Fibroblast of upper back skin (primary cell): ENCODE measurements around the gene REV3L.
A peak's percentile ranks its signal among the peaks of the same experiment; 100 is the strongest.
"Not testable (repeated sequence)": the region's sequence is repeated elsewhere in the genome, so short reads cannot be mapped to it uniquely, and the experiment has no call there.

Experiments used
- DNase-seq: peaks from one replicate; pipeline ENCODE4 v3.0.0-alpha.2; 2013

REV3L gene

DNA sequence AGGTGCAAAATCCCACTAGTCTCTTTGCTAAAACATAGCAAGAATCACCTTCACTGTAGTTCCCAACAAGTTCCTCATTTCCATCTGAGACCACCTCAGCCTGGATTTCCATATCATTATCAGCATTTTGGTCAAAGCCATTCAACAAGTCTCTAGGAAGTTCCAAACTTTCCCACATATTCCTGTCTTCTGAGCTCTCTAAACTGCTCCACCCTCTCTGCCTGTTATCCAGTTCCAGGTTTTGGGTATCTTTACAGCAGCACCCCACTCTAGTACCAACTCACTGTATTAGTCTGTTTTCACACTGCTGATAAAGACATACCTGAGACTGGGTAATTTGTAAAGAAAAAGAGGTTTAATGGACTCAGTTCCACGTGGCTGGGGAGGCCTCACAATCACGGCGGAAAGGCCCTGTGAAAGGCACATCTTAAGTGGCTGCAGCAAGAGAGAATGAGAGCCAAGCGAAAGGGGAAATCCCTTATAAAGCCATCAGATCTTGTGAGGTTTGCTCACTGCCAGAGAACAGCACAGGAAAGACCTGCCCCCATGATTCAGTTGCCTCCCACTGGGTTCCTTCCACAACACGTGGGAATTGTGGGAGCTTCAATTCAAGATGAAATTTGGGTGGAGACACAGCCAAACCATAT is 192.2 kb downstream of the REV3L start:
- DNase-seq = peak; percentile 25

DNA sequence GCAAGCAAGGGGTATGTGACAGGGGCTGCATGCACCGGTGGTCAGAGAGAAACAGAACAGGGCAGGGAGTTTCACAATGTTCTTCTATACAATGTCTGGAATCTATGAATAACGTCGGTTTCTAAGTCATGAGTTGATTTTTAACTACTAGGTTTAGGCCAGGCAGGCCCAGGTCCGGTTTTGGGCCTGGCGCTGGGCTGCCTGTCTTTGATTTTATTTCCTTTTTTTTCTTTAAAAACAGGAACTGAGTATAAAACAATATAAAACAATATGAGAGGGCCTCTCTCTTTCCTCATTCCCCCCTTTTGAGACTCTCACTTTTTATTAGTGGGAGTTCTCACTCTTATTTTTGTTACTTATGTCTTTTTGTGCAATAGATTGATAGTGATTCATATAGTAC is 198.7 kb downstream of the REV3L start:
- not testable (repeated sequence) for DNase-seq

DNA sequence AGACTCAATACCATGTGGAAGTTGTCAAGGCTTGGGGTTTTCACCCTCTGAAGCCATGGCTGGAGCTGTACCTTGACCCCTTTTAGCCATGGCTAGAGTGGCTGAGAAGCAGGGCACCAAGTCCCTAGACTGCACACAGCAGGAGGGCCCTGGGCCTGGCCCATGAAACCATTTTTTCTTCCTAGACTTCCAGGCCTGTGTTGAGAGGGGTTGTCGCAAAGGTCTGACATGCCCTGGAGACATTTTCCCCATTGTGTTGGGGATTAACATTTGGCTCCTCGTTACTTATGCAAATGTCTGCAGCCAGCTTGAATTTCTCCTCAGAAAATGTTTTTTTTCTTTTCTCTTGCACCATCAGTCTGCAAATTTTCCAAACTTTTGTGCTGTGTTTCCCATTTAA is 199.3 kb downstream of the REV3L start:
- no peak for DNase-seq

- DNase-seq = no peak
Measured at GRCh38 chr6:111282515-111282914, 200.5 kb downstream of the REV3L start.

DNA sequence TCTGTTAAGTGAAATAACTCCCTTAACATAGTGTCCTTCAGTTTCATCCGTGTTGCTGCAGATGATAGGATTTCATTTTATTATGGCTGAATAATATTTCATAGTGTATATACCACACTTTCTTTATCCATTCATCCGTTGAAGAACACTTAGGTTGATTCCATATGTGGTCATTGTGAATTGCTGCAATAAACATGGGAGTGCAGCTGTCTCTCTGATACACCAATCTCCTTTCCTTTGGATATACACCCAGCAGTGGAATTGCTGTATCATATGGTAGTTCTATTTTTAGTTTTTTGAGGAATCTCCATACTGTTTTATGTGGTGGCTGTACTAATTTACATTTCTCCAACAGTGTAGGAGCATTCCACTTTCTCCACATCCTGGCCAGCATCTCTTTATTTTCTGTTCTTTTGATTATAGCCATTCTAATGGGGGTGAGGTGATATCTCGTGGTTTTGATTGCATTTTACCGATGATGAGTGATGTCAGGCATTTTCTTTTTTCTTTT is 202.5 kb downstream of the REV3L start:
- peak; percentile 57 for DNase-seq

- no peak for DNase-seq
Measured at GRCh38 chr6:111278731-111279130, 204.3 kb downstream of the REV3L start.

- DNase-seq = no peak
Measured at GRCh38 chr6:111277819-111278218, 205.2 kb downstream of the REV3L start.

GRCh38 chr6:111276736-111277135 is 206.3 kb downstream of the REV3L start:
- no peak for DNase-seq

- DNase-seq = no peak
Measured at GRCh38 chr6:111276335-111276734, 206.7 kb downstream of the REV3L start.

DNA sequence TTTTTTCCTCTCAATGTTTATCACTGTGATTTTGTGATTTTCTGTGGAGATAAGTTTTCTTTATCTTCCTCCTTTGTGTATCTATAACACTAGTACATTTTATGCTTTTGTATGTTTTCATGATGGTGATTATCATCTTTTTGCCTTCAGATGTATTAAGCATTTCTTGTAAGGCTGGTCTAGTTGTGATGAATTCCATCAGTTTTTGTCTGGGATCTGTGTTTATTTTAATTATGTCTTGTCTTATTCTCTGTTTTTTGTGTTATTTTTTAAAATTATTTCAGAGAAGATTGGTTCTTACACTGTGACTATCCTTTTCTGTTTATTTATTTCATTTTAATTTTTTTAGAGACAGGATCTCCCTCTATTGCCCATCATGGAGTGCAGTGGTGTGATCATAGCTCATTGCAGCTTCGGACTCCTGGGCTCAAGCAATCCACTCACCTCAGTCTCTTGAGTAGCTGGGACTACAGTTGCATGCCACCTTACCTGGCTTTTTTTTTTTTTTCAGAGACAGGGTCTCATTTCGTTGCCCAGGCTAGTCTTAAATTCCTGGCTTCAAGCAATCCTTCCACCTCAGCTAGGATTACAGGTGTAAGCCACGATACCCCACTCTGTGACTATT is 208.3 kb downstream of the REV3L start:
- DNase-seq = no peak

DNA sequence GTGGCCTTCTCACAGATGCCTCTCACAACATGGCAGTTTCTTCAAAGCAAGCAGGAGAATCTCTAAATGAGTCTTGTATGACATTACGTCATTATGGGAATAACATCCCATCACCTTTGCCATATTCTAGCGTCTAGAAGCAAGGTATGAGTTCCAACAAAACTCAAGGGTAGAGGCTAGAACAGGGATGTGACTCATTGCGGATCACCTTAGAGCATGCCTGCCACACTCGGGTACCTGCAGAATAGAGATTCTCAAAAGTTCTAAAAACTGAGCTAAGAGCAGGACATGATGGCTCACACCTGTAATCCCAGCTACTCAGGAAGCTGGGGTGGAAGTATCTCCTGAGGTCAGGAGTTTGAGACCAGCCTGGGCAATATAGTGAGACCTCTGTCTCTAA is 212.9 kb downstream of the REV3L start:
- DNase-seq = no peak

- DNase-seq = no peak
Measured at GRCh38 chr6:111269401-111269970, 213.5 kb downstream of the REV3L start.

GRCh38 chr6:111267764-111268333 is 215.2 kb downstream of the REV3L start:
- DNase-seq = no peak

GRCh38 chr6:111266276-111266675 is 216.7 kb downstream of the REV3L start:
- no peak for DNase-seq

- no peak for DNase-seq
Measured at GRCh38 chr6:111265842-111266241, 217.2 kb downstream of the REV3L start.

DNA sequence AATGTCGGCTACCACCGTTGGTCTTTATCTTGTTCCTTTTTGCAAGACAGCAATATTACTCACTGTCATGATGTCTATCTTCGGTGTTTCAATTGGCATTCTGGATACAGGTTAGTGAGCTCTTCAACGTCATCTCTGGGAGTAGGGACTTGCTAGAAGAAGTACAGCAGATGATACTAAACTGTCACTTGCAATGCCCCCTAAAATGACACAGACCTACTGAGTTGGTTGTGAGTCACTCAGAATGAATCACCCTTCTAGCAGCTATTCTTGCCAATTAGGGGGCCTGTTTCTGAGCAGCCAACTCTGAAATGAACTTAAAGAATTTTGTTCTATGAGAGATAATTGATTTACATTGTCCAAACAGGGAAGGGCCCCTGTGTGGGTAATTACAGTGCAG is 219.2 kb downstream of the REV3L start:
- DNase-seq = peak; percentile 65

DNA sequence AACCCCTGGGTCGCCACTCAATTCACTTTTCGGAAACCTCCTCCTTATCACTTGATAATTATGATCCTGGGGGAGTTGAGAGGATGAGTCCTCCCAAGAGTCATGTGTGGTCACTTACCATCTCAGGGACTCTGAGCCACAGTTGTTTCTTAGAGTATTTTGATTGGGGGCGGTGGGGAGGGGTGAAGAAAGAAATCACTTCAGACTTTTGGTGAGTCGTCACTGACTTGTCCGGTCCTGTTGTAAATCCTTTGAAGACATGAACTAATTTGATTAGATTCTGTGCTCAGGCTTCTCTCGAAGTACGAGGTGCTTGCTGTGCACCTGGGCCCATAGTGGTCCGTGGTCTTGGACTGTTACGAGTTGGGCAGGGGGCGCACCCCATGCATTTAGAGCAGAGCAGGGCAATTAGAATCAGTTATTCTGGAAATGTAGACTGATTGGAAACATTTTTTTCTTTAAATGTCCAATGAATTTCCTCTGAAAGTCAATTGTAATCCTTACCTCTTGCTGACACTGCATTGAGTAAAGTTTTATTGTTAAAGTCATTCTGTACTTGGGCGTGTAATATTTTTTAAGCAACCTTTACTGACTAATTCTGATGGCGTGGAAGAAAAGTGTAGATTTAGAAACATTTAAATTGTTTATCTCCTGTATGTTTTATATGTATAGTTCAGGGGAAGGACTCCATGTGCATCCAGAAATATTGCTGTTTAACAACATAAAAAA is 222.3 kb downstream of the REV3L start:
- no peak for DNase-seq

GRCh38 chr6:111259089-111259831 is 223.8 kb downstream of the REV3L start:
- DNase-seq = peak; percentile 99

GRCh38 chr6:111258615-111259088 is 224.4 kb downstream of the REV3L start:
- DNase-seq = peak; percentile 71

DNA sequence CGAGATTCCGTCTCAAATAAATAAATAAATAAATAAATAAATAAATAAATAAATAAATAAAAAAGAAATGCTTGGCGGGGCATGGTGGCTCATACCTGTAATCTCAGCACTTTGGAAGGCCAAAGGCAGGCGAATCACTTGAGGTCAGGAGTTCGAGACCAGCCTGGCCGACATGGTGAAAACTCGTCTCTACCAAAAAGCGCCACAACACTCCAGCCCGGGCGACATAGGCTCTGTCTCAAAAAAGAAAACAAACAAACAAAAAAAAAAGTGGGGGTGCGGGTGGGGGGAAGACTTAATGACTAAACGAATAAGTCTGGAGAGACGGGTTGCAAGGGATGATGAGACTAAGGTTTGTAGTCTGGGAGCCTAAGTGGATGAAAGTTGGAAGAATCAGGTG is 225.0 kb downstream of the REV3L start:
- no peak for DNase-seq

DNA sequence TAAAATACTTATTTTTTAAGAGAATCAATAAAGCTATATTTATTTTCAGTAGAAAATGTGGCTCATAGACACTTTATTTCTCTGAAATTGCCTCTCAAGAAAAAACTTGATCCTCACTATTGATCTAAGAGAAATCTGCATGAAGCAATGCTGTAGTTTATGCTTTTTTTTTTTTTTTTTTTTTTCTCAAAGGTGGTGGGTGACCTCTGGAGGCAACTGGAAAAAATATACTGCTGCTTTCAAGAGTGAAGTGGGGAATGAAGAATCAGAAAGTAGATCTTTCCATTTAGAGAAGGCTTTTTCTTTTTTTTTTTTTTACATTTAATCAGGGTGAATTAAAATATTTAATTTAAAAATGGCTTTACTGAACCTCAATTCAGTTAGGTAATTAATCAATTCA is 226.4 kb downstream of the REV3L start:
- peak; percentile 30 for DNase-seq

DNA sequence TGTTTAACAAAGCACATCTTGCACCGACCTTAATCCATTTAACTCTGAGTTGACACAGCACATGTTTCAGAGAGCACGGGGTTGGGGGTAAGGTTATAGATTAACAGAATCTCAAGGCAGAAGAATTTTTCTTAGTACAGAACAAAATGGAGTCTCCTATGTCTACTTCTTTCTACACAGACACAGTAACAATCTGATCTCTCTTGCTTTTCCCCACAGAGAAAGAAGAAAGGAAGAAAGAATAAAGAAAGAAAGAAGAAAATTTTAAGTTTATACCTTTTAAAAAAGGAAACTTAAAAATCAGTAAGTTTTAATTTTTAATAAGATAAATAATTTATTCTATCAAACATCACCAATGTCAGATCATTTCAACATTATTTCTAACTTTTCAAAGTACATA is 227.2 kb downstream of the REV3L start:
- DNase-seq = not testable (repeated sequence)
